H9 (cell line): ENCODE measurements around the gene PKMYT1. TPM values are rescaled to one million over a fixed set of nuclear protein-coding genes. Genes with fewer than 3 reads are reported as not detected.

Experiments
- DNase-seq: peaks from one replicate; pipeline ENCODE4 v3.0.0-alpha.2; 2017
- H2AFZ ChIP-seq: one replicate; pipeline ENCODE4 v1.6.1; 2013; ENCODE audit warnings: mild to moderate bottlenecking, low read length, control low read depth, moderate library complexity
- H2AK5ac ChIP-seq: 2 replicates; pipeline ENCODE4 v1.6.1; 2013; ENCODE audit warnings: low read length, control low read depth, mixed read lengths; ENCODE audit not compliant: insufficient read length
- H2BK120ac ChIP-seq: one replicate; pipeline ENCODE4 v1.6.1; 2013; ENCODE audit warnings: low read depth, mild to moderate bottlenecking, low read length, control low read depth, inconsistent platforms; ENCODE audit not compliant: poor library complexity, severe bottlenecking
- H2BK12ac ChIP-seq: 2 replicates; pipeline ENCODE4 v1.6.1; 2013; ENCODE audit warnings: low read length, control low read depth, mixed read lengths, low read depth; ENCODE audit not compliant: insufficient read length
- H2BK15ac ChIP-seq: 2 replicates; pipeline ENCODE4 v1.6.1; 2013; ENCODE audit warnings: low read depth, low read length, control low read depth
- H2BK20ac ChIP-seq: one replicate; pipeline ENCODE4 v1.6.1; 2013; ENCODE audit warnings: low read depth, mild to moderate bottlenecking, low read length, control low read depth, inconsistent platforms; ENCODE audit not compliant: poor library complexity, severe bottlenecking
- H2BK5ac ChIP-seq: 2 replicates; pipeline ENCODE4 v1.6.1; 2013; ENCODE audit warnings: low read length, control low read depth, mixed read lengths; ENCODE audit not compliant: insufficient read length
- H3K14ac ChIP-seq: 2 replicates; pipeline ENCODE4 v1.6.1; 2013; ENCODE audit warnings: low read length, control low read depth; ENCODE audit not compliant: insufficient read depth
- H3K18ac ChIP-seq: 2 replicates; pipeline ENCODE4 v1.6.1; 2013; ENCODE audit warnings: low read depth, mild to moderate bottlenecking, mixed read lengths, low read length, control low read depth; ENCODE audit not compliant: insufficient read length
- H3K23ac ChIP-seq: 2 replicates; pipeline ENCODE4 v1.6.1; 2013; ENCODE audit warnings: low read length, control low read depth, mixed read lengths, low read depth; ENCODE audit not compliant: insufficient read length
- H3K23me2 ChIP-seq: 2 replicates; pipeline ENCODE4 v1.6.1; 2013; ENCODE audit warnings: low read depth, mild to moderate bottlenecking, mixed read lengths, low read length, control low read depth; ENCODE audit not compliant: insufficient read length, poor library complexity, severe bottlenecking
- H3K27ac ChIP-seq: 2 replicates; pipeline ENCODE4 v1.5.1; 2013; ENCODE audit warnings: low read length, control low read depth, mixed read lengths, low read depth; ENCODE audit not compliant: insufficient read length
- H3K27me3 ChIP-seq: 2 replicates; pipeline ENCODE4 v1.6.1; 2013; ENCODE audit warnings: low read length, control low read depth, inconsistent platforms; ENCODE audit not compliant: insufficient read depth
- H3K4ac ChIP-seq: 2 replicates; pipeline ENCODE4 v1.6.1; 2013; ENCODE audit warnings: low read depth, mild to moderate bottlenecking, control low read depth, inconsistent platforms, low read length, moderate library complexity
- H3K4me1 ChIP-seq: 2 replicates; pipeline ENCODE4 v1.6.1; 2013; ENCODE audit warnings: low read length, control low read depth, inconsistent platforms; ENCODE audit not compliant: insufficient read depth
- H3K4me2 ChIP-seq: 2 replicates; pipeline ENCODE4 v1.6.1; 2013; ENCODE audit warnings: low read length, control low read depth, mixed read lengths; ENCODE audit not compliant: insufficient read length, insufficient read depth
- H3K56ac ChIP-seq: 2 replicates; pipeline ENCODE4 v1.6.1; 2013; ENCODE audit warnings: low read depth, mild to moderate bottlenecking, mixed read lengths, low read length, control low read depth; ENCODE audit not compliant: insufficient read length
- H3K79me1 ChIP-seq: 2 replicates; pipeline ENCODE4 v1.6.1; 2013; ENCODE audit warnings: low read depth, mild to moderate bottlenecking, moderate library complexity, low read length, control low read depth, inconsistent platforms; ENCODE audit not compliant: insufficient read depth, poor library complexity, severe bottlenecking
- H3K79me2 ChIP-seq: 2 replicates; pipeline ENCODE4 v1.6.1; 2013; ENCODE audit warnings: low read length, control low read depth, inconsistent platforms; ENCODE audit not compliant: insufficient read depth
- H3K9ac ChIP-seq: 2 replicates; pipeline ENCODE4 v1.6.1; 2013; ENCODE audit warnings: low read length, control low read depth, mixed read lengths; ENCODE audit not compliant: insufficient read length; ENCODE audit errors: extremely low read depth
- H3K9me3 ChIP-seq: one replicate; pipeline ENCODE4 v1.6.1; 2013; ENCODE audit warnings: low read depth, low read length, inconsistent platforms; ENCODE audit not compliant: control insufficient read depth
- H3T11ph ChIP-seq: one replicate; pipeline ENCODE4 v1.6.1; 2013; ENCODE audit warnings: mild to moderate bottlenecking, low read length, control low read depth, inconsistent platforms
- H4K20me1 ChIP-seq: one replicate; pipeline ENCODE4 v1.6.1; 2013; ENCODE audit not compliant: control insufficient read depth, insufficient read length, insufficient read depth
- H4K5ac ChIP-seq: 2 replicates; pipeline ENCODE4 v1.6.1; 2013; ENCODE audit warnings: low read depth, mild to moderate bottlenecking, mixed read lengths, low read length, control low read depth; ENCODE audit not compliant: insufficient read length
- H4K8ac ChIP-seq: replicated peaks from 2 replicates; pipeline ENCODE4 v1.6.1; 2013; ENCODE audit warnings: low read length, control low read depth, mixed read lengths, low read depth; ENCODE audit not compliant: insufficient read length
- H4K91ac ChIP-seq: 2 replicates; pipeline ENCODE4 v1.6.1; 2013; ENCODE audit warnings: low read depth, mild to moderate bottlenecking, moderate library complexity, mixed read lengths, low read length, control low read depth; ENCODE audit not compliant: insufficient read length
- H3K27ac Mint-ChIP-seq, 3 experiments: 2 replicates in 2 of 3; 3 replicates in 1 of 3; pipeline ENCODE4 v1.8.0; 2020 to 2021; ENCODE audit warnings: mixed read lengths in 3 of 3, mild to moderate bottlenecking in 1 of 3, moderate library complexity in 1 of 3
- H3K27me3 Mint-ChIP-seq: 2 replicates; pipeline ENCODE4 v1.8.0; 2021; ENCODE audit warnings: low read depth, mild to moderate bottlenecking, moderate library complexity, mixed read lengths
- H3K36me3 Mint-ChIP-seq, 3 experiments: 2 replicates in 2 of 3; 3 replicates in 1 of 3; pipeline ENCODE4 v1.8.0; 2020 to 2021; ENCODE audit warnings: low read depth in 3 of 3, mixed read lengths in 3 of 3; ENCODE audit not compliant: insufficient read depth in 1 of 3
- H3K4me1 Mint-ChIP-seq, 2 experiments: 2 replicates each; pipeline ENCODE4 v1.8.0; 2020; ENCODE audit warnings: mixed read lengths in 2 of 2
- H3K4me3 Mint-ChIP-seq, 2 experiments: 2 replicates in 1 of 2; 3 replicates in 1 of 2; pipeline ENCODE4 v1.8.0; 2020 to 2021; ENCODE audit warnings: mild to moderate bottlenecking in 2 of 2, mixed read lengths in 2 of 2, moderate library complexity in 1 of 2
- H3K9me3 Mint-ChIP-seq, 2 experiments: 2 replicates in 1 of 2; 3 replicates in 1 of 2; pipeline ENCODE4 v1.8.0; 2020; ENCODE audit warnings: mild to moderate bottlenecking in 2 of 2, mixed read lengths in 2 of 2, moderate library complexity in 1 of 2
- WGBS: extraction: QIAGEN DNeasy Blood & Tissue Kit; methylation state at CpG from one replicate; pipeline ENCODE4 v1.1.7; 2013; ENCODE audit warnings: missing lambda C conversion rate, low lambda C conversion rate, mixed read lengths; ENCODE audit not compliant: insufficient read length; ENCODE audit errors: extremely low coverage; 5-methylcytosine and 5-hydroxymethylcytosine counted together
- total RNA-seq: library from RNA; stranded (reverse); gene quantifications from 2 replicates; pipeline ENCODE4 v1.2.1, GENCODE V29; 2021
- TF ChIP-seq, protein P1 (sequence below): fragments of 200-600 bp; sonication (generic); conservative IDR thresholded peaks from 3 replicates; pipeline ENCODE4 v1.8.0; 2021; ENCODE audit warnings: antibody characterized with exemption, mild to moderate bottlenecking

Gene PKMYT1
- total RNA-seq, 1 experiment from 2014 or later, result 114 TPM

GRCh38 chr16:2960183-2961010, 19.8 kb downstream of the PKMYT1 start:
- Mint-ChIP-seq H3K27ac (peak overlapping the region in 1 of 3 experiments; percentile 53; a peak in 1 of 7 replicates), H3K9me3 (no peaks in the 10 kb centered on the region; a peak in 1 of 5 replicates), H3K4me3 (peak overlapping the region in 1 of 2 experiments; percentile 51; a peak in 1 of 5 replicates), H3K4me1 (peaks cover 12 to 19% of the 10 kb centered on the region in 2 experiments), H3K36me3 (no peaks in the 10 kb centered on the region), H3K27me3 (peaks cover 12% of the 10 kb centered on the region)
- Histone ChIP-seq H3K4me2 (no peak overlapping the region), H2BK120ac (no peak overlapping the region), H3K18ac (no peak overlapping the region), H2BK20ac (no peak overlapping the region), H4K91ac (no peak overlapping the region), H2AK5ac (no peak overlapping the region), H3T11ph (no peak overlapping the region), H3K23ac (no peak overlapping the region), H3K9ac (no peak overlapping the region), H4K20me1 (no peaks in the 10 kb centered on the region), H3K79me1 (no peaks in the 10 kb centered on the region), H3K9me3 (no peaks in the 10 kb centered on the region), H3K23me2 (peaks cover 13% of the 10 kb centered on the region), H4K5ac (no peak overlapping the region), H3K14ac (no peak overlapping the region), H2BK12ac (no peak overlapping the region), H4K8ac (no peak overlapping the region), H2AFZ (no peak overlapping the region), H3K27me3 (no peaks in the 10 kb centered on the region), H2BK15ac (no peak overlapping the region), H2BK5ac (no peak overlapping the region), H3K79me2 (no peaks in the 10 kb centered on the region), H3K4ac (no peak overlapping the region), H3K56ac (no peak overlapping the region), H3K4me1 (no peaks in the 10 kb centered on the region; the same call in 1 of the 2 replicates), H3K27ac (no peak overlapping the region)
- peak; percentile 27 for DNase-seq
- WGBS, result no CpG with 5 or more reads among the region's 17 CpGs
- TF ChIP-seq, protein P1, sequence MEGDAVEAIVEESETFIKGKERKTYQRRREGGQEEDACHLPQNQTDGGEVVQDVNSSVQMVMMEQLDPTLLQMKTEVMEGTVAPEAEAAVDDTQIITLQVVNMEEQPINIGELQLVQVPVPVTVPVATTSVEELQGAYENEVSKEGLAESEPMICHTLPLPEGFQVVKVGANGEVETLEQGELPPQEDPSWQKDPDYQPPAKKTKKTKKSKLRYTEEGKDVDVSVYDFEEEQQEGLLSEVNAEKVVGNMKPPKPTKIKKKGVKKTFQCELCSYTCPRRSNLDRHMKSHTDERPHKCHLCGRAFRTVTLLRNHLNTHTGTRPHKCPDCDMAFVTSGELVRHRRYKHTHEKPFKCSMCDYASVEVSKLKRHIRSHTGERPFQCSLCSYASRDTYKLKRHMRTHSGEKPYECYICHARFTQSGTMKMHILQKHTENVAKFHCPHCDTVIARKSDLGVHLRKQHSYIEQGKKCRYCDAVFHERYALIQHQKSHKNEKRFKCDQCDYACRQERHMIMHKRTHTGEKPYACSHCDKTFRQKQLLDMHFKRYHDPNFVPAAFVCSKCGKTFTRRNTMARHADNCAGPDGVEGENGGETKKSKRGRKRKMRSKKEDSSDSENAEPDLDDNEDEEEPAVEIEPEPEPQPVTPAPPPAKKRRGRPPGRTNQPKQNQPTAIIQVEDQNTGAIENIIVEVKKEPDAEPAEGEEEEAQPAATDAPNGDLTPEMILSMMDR, result no peak
